H1 (cell line): Measurements from ENCODE around the gene DPF3. TPM values are rescaled to one million over a fixed set of nuclear protein-coding genes. Genes with fewer than 3 reads are reported as not detected.

Experiments
- CTCF ChIA-PET: fragments of 300-600 bp; sonication (Branson Sonifier 250); formaldehyde crosslinking; loops from one replicate; lab custom pipeline; 2021; ENCODE audit not compliant: partially characterized antibody; lab: Charles Lee
- POLR2A ChIA-PET: fragments of 300-600 bp; sonication (Branson Sonifier 250); formaldehyde crosslinking; loops from one replicate; lab custom pipeline; 2021; ENCODE audit warnings: inconsistent platforms; ENCODE audit not compliant: partially characterized antibody; lab: Charles Lee
- DNase-seq, 2 experiments: peaks; one replicate each; pipeline versions ENCODE4 v3.0.0 to v3.0.0-alpha.2; 2010 to 2022; ENCODE audit warnings: low spot score in 2 of 2, low read depth in 1 of 2, mixed read lengths in 1 of 2
- FAIRE-seq: peaks from 2 replicates; lab custom pipeline; 2011; peaks lifted over from hg19 to GRCh38; lab: Jason Lieb, UNC
- H2AFZ ChIP-seq: 2 replicates; pipeline ENCODE4 v1.8.1; 2012; ENCODE audit warnings: low read length, inconsistent platforms
- H2AK5ac ChIP-seq: 2 replicates; pipeline ENCODE4 v1.6.1; 2013; ENCODE audit warnings: low read depth, low read length
- H2BK120ac ChIP-seq: replicated peaks from 2 replicates; pipeline ENCODE3; 2013; ENCODE audit warnings: low read depth, low read length, inconsistent platforms
- H2BK12ac ChIP-seq: 2 replicates; pipeline ENCODE4 v1.6.1; 2013; ENCODE audit warnings: low read depth, low read length
- H2BK15ac ChIP-seq: 2 replicates; pipeline ENCODE4 v1.6.1; 2013; ENCODE audit warnings: low read length
- H2BK20ac ChIP-seq: 2 replicates; pipeline ENCODE4 v1.6.1; 2013; ENCODE audit warnings: low read length
- H2BK5ac ChIP-seq: 2 replicates; pipeline ENCODE4 v1.6.1; 2013; ENCODE audit warnings: low read depth, low read length
- H3K14ac ChIP-seq: 2 replicates; pipeline ENCODE4 v1.6.1; 2013; ENCODE audit warnings: inconsistent platforms; ENCODE audit not compliant: insufficient read length
- H3K18ac ChIP-seq: 2 replicates; pipeline ENCODE4 v1.6.1; 2013; ENCODE audit warnings: low read length; ENCODE audit errors: extremely low read depth
- H3K23ac ChIP-seq: 2 replicates; pipeline ENCODE4 v1.6.1; 2013; ENCODE audit warnings: inconsistent platforms; ENCODE audit not compliant: insufficient read length
- H3K23me2 ChIP-seq: 2 replicates; pipeline ENCODE4 v1.6.1; 2013; ENCODE audit warnings: low read depth, low read length
- H3K27ac ChIP-seq: 2 replicates; pipeline ENCODE4 v1.6.1; 2011; ENCODE audit warnings: low read depth, low read length, inconsistent platforms
- H3K27me3 ChIP-seq, 4 experiments: replicated peaks in 1 of 4; 1 replicate in 1 of 4; 2 replicates in 3 of 4; pipeline versions ENCODE4 v1.6.1 to v1.8.1; 2011 to 2013; ENCODE audit warnings: low read length in 3 of 4, mild to moderate bottlenecking in 3 of 4, inconsistent platforms in 2 of 4, mixed read lengths in 2 of 4, moderate library complexity in 1 of 4; ENCODE audit not compliant: control insufficient read depth in 3 of 4, insufficient read depth in 3 of 4; ENCODE audit errors: extremely low read depth in 1 of 4
- H3K36me3 ChIP-seq, 4 experiments: 2 replicates each; pipeline versions ENCODE4 v1.6.1 to v1.8.1; 2011 to 2013; ENCODE audit warnings: mild to moderate bottlenecking in 4 of 4, low read length in 3 of 4, moderate library complexity in 2 of 4, control low read depth in 1 of 4, inconsistent platforms in 1 of 4; ENCODE audit not compliant: insufficient read depth in 4 of 4, control insufficient read depth in 2 of 4
- H3K4ac ChIP-seq: replicated peaks from 2 replicates; pipeline ENCODE3; 2013; ENCODE audit warnings: low read length, low read depth, mixed read lengths, inconsistent platforms; ENCODE audit not compliant: insufficient read length
- H3K4me1 ChIP-seq, 4 experiments: replicated peaks in 1 of 4; 1 replicate in 1 of 4; 2 replicates in 3 of 4; pipeline versions ENCODE4 v1.6.1 to v1.8.1; 2011 to 2013; ENCODE audit warnings: low read length in 3 of 4, inconsistent platforms in 2 of 4, mixed read lengths in 1 of 4; ENCODE audit not compliant: insufficient read depth in 4 of 4, control insufficient read depth in 3 of 4
- H3K4me2 ChIP-seq, 2 experiments: 2 replicates each; pipeline versions ENCODE4 v1.6.1 to v1.8.1; 2011 to 2013; ENCODE audit warnings: low read depth in 2 of 2, low read length in 2 of 2, control low read depth in 1 of 2, inconsistent platforms in 1 of 2, mild to moderate bottlenecking in 1 of 2; ENCODE audit not compliant: insufficient read depth in 1 of 2
- H3K4me3 ChIP-seq, 4 experiments: fragments of 200-600, 300-600 bp in 1 of 4; sonication (generic), shearing (Covaris generic), sonication (Bioruptor Twin) in 1 of 4; 2 replicates each; pipeline versions ENCODE4 v1.5.1 to v1.8.1; 2011 to 2016; ENCODE audit warnings: low read length in 4 of 4, low read depth in 3 of 4, control low read depth in 2 of 4, inconsistent platforms in 2 of 4, mild to moderate bottlenecking in 2 of 4, mixed read lengths in 1 of 4, moderate library complexity in 1 of 4; ENCODE audit not compliant: insufficient read depth in 2 of 4; ENCODE audit errors: extremely low read depth in 1 of 4
- H3K56ac ChIP-seq: replicated peaks from 2 replicates; pipeline ENCODE3; 2013; ENCODE audit warnings: low read depth, mild to moderate bottlenecking, mixed read lengths, low read length, inconsistent platforms; ENCODE audit not compliant: insufficient read length
- H3K79me1 ChIP-seq: 2 replicates; pipeline ENCODE4 v1.6.1; 2013; ENCODE audit warnings: low read depth, low read length, control low read depth
- H3K79me2 ChIP-seq, 2 experiments: 2 replicates each; pipeline versions ENCODE4 v1.6.1 to v1.8.1; 2012 to 2013; ENCODE audit warnings: low read length in 2 of 2, mild to moderate bottlenecking in 2 of 2, inconsistent platforms in 1 of 2; ENCODE audit not compliant: insufficient read depth in 2 of 2, control insufficient read depth in 1 of 2
- H3K9ac ChIP-seq, 4 experiments: replicated peaks in 1 of 4; 1 replicate in 1 of 4; 2 replicates in 3 of 4; pipeline versions ENCODE4 v1.6.1 to v1.8.1; 2011 to 2013; ENCODE audit warnings: low read depth in 3 of 4, low read length in 3 of 4, control low read depth in 2 of 4, mild to moderate bottlenecking in 2 of 4, moderate library complexity in 2 of 4, inconsistent platforms in 1 of 4; ENCODE audit errors: extremely low read depth in 1 of 4
- H3K9me3 ChIP-seq, 2 experiments: 2 replicates each; pipeline versions ENCODE4 v1.6.1 to v1.8.1; 2012 to 2013; ENCODE audit warnings: mild to moderate bottlenecking in 2 of 2, moderate library complexity in 2 of 2, control low read depth in 1 of 2, inconsistent platforms in 1 of 2, low read depth in 1 of 2, low read length in 1 of 2, mixed read lengths in 1 of 2; ENCODE audit not compliant: insufficient read depth in 2 of 2
- H4K20me1 ChIP-seq, 2 experiments: replicated peaks in 1 of 2; 2 replicates each; pipeline versions ENCODE3 to v1.8.1; 2011 to 2013; ENCODE audit warnings: inconsistent platforms in 2 of 2, low read length in 2 of 2, mild to moderate bottlenecking in 1 of 2; ENCODE audit not compliant: insufficient read depth in 2 of 2, control insufficient read depth in 1 of 2
- H4K5ac ChIP-seq: 2 replicates; pipeline ENCODE4 v1.6.1; 2013; ENCODE audit warnings: low read length, low read depth, mixed read lengths, inconsistent platforms; ENCODE audit not compliant: insufficient read length
- H4K8ac ChIP-seq: 2 replicates; pipeline ENCODE4 v1.8.0; 2013; ENCODE audit warnings: mild to moderate bottlenecking, moderate library complexity, low read length, inconsistent platforms; ENCODE audit not compliant: insufficient read depth; ENCODE audit errors: extremely low read depth
- H4K91ac ChIP-seq: replicated peaks from 2 replicates; pipeline ENCODE3; 2013; ENCODE audit warnings: low read length, mixed read lengths, inconsistent platforms; ENCODE audit not compliant: insufficient read length
- BRCA1 ChIP-seq: IDR thresholded peaks from 2 replicates; pipeline ENCODE4 v1.6.1; 2012; ENCODE audit warnings: low read depth, low read length, improper control_type of control experiment
- CHD2 ChIP-seq: IDR thresholded peaks from 2 replicates; pipeline ENCODE4 v1.6.1; 2012; ENCODE audit warnings: low read length, improper control_type of control experiment
- MAFK ChIP-seq: IDR thresholded peaks from 2 replicates; pipeline ENCODE4 v1.6.1; 2012; ENCODE audit warnings: low read depth, mild to moderate bottlenecking, improper control_type of control experiment, low read length
- TEAD4 ChIP-seq: IDR thresholded peaks from 2 replicates; pipeline ENCODE4 v1.6.1; 2012; ENCODE audit warnings: low read depth, low read length, inconsistent platforms, mixed read lengths
- whole genome bisulfite sequencing, 2 experiments: shearing (Covaris generic) in 1 of 2; methylation state at CpG; one replicate each; pipeline versions ENCODE4 v1.1.6 to v1.1.7; 2013 to 2015; ENCODE audit warnings: low lambda C conversion rate in 2 of 2, mixed read lengths in 2 of 2, inconsistent platforms in 1 of 2, low coverage in 1 of 2, missing lambda C conversion rate in 1 of 2; ENCODE audit not compliant: insufficient replicate concordance in 2 of 2, insufficient coverage in 1 of 2, insufficient read length in 1 of 2; ENCODE audit errors: extremely low coverage in 1 of 2, missing lambda C conversion rate in 1 of 2; 5-methylcytosine and 5-hydroxymethylcytosine counted together
- polyA plus RNA-seq, 7 experiments: library from polyadenylated mRNA; depleted of rRNA in 3 of 7; stranded (reverse) in 5 of 7; unstranded in 2 of 7; fragments of >200 nt in 5 of 7; fragments of 200-250 nt in 2 of 7; gene quantifications; 1 replicate in 5 of 7; 2 replicates in 1 of 7; 4 replicates in 1 of 7; pipeline versions ENCODE4 v1.2.1 to v1.2.3, GENCODE V29; 2011 to 2013; ENCODE audit warnings: missing spikeins in 2 of 7, mixed read lengths in 2 of 7
- total RNA-seq: library from RNA; stranded (reverse); fragmentation: NEBNext Ultra II Directional; extraction: Animal tissue kit (Norgen Biotek cat#: 25700); gene quantifications from 2 replicates; pipeline ENCODE4 v1.2.1, GENCODE V29; 2021

Gene DPF3
- total and polyA plus RNA-seq, 2 of the 8 experiments (the other 6 are each of a cell fraction or from before 2014, with no cell fraction given): 0.19 TPM; not detected in 1

- no peak overlapping the region for H3K4ac ChIP-seq
- no peak overlapping the region for H2AFZ ChIP-seq
- H4K8ac ChIP-seq: no peak overlapping the region
- H3K23ac ChIP-seq: no peak overlapping the region
- no peak for FAIRE-seq
- H2BK15ac ChIP-seq: no peak overlapping the region
- H3K9me3 ChIP-seq: no peaks in the 10 kb centered on the region
- no peaks in the 10 kb centered on the region for H4K20me1 ChIP-seq
- H4K5ac ChIP-seq: no peak overlapping the region
- ChIA-PET POLR2A (no interaction called here), CTCF (no interaction called here)
- H3K18ac ChIP-seq: no peak overlapping the region
- no peak overlapping the region for H3K4me3 ChIP-seq
- H3K14ac ChIP-seq: no peak overlapping the region
- no peak overlapping the region for H2AK5ac ChIP-seq
- H3K27me3 ChIP-seq: no peaks in the 10 kb centered on the region
- no peak overlapping the region for H4K91ac ChIP-seq
- DNase-seq: no peak
- no peak overlapping the region for H2BK120ac ChIP-seq
- H3K79me1 ChIP-seq: no peaks in the 10 kb centered on the region
- H2BK20ac ChIP-seq: no peak overlapping the region
- WGBS, 2 experiments: 86% methylated on average over 4 of the region's 4 CpGs; no CpG with 5 or more reads in 1 of the 2 experiments
- H3K79me2 ChIP-seq: no peaks in the 10 kb centered on the region
- no peak overlapping the region for H2BK12ac ChIP-seq
- H3K4me1 ChIP-seq: peaks cover 2 to 11% (median 8%) of the 10 kb centered on the region in 4 experiments
- H3K27ac ChIP-seq: no peak overlapping the region
- no peak overlapping the region for H2BK5ac ChIP-seq
- no peak overlapping the region for H3K4me2 ChIP-seq
- H3K9ac ChIP-seq: no peak overlapping the region
- H3K36me3 ChIP-seq: no peaks in the 10 kb centered on the region
- no peaks in the 10 kb centered on the region for H3K23me2 ChIP-seq
- H3K56ac ChIP-seq: no peak overlapping the region
- TF ChIP-seq TEAD4: no peak
- no peak for TF ChIP-seq BRCA1
- TF ChIP-seq CHD2: no peak
- TF ChIP-seq MAFK: no peak
These were observed 290.3 kb downstream of the DPF3 start for GRCh38 chr14:72603639-72604038.
